ENCODE measurements around the gene ALDH1L1. TPM values are rescaled to one million over a fixed set of nuclear protein-coding genes. Genes with fewer than 3 reads are reported as not detected.

Gene ALDH1L1
- total and polyA plus RNA-seq, 2 of the 13 experiments (the other 11 are each of a cell fraction or from before 2014, with no cell fraction given), result 11.2 to 28.7 TPM

- Histone ChIP-seq H3K4me3 (replicated peaks in 1 of 3; ENCODE audit: insufficient read depth in 1 of 3, low read depth in 2 of 3, low read length in 3 of 3) (no peak overlapping the region), H2AFZ (ENCODE audit: low read length) (no peak overlapping the region), H3K27me3 (ENCODE audit: control insufficient read depth in 1 of 2, insufficient read depth in 2 of 2, low read length in 2 of 2) (no peaks in the 10 kb centered on the region), H3K79me2 (ENCODE audit: insufficient read depth, low read length) (no peaks in the 10 kb centered on the region), H3K27ac (ENCODE audit: extremely low read length, insufficient read depth, low read length) (no peak overlapping the region), H4K20me1 (ENCODE audit: insufficient read depth, low read length) (peaks cover 7% of the 10 kb centered on the region; the same call in 1 of the 2 replicates), H3K9ac (ENCODE audit: insufficient read depth, low read depth, low read length) (no peak overlapping the region), H3K4me2 (ENCODE audit: low read depth, low read length) (no peak overlapping the region), H3K9me3 (ENCODE audit: low read length) (no peaks in the 10 kb centered on the region), H3K4me1 (ENCODE audit: insufficient read depth, low read length) (peaks cover 28% of the 10 kb centered on the region), H3K36me3 (replicated peaks in 1 of 2; ENCODE audit: control insufficient read depth in 1 of 2, insufficient read depth in 2 of 2, low read length in 2 of 2) (no peaks in the 10 kb centered on the region)
- in situ Hi-C loops (cut with HindIII; ENCODE audit: extremely low pct_ligation_motif_present, low pct_unique_long_range_greater_than_20kb) (no loop called here), intact Hi-C loops (cut with micrococcal nuclease; ENCODE audit: unreplicated experiment) (no loop called here)
- POLR2A ChIA-PET, result no interaction called here
- no peak for DNase-seq (ENCODE audit: low spot score)
- BruUV-seq (replicated peaks), result no TSS peak
- 71% methylated on average over 8 of the region's 8 CpGs for WGBS (ENCODE audit: low lambda C conversion rate)
- no peak for ATAC-seq
- no peak for FAIRE-seq
- CTCF ChIA-PET (ENCODE audit: low intra/inter-chr PET ratio, low total read pairs), result no interaction called here
- TF ChIP-seq ESRRA (CRISPR knock-in tag; IDR thresholded peaks at IDR 0.05; ENCODE audit: low read depth) (no peak), HNRNPUL1 (IDR thresholded peaks at IDR 0.05; ENCODE audit: low read depth, low read length) (no peak), IRF2 (CRISPR knock-in tag; IDR thresholded peaks at IDR 0.05) (no peak), SUZ12 (IDR thresholded peaks at IDR 0.05; ENCODE audit: low read depth, low read length) (no peak), FIP1L1 (IDR thresholded peaks at IDR 0.05; ENCODE audit: borderline replicate concordance, insufficient read depth, low read depth, low read length) (no peak), MEIS2 (CRISPR knock-in tag; IDR thresholded peaks at IDR 0.05) (no peak), THRA (CRISPR knock-in tag; IDR thresholded peaks at IDR 0.05; ENCODE audit: borderline replicate concordance) (no peak), ZSCAN29 (CRISPR knock-in tag; conservative IDR thresholded peaks at IDR 0.05) (no peak), ZNF317 (CRISPR knock-in tag; IDR thresholded peaks at IDR 0.05) (no peak), RORA (CRISPR knock-in tag; IDR thresholded peaks at IDR 0.05) (no peak), ZNF605 (CRISPR knock-in tag; IDR thresholded peaks at IDR 0.05) (no peak), GTF3A (CRISPR knock-in tag; conservative IDR thresholded peaks at IDR 0.05) (no peak), HIVEP1 (CRISPR knock-in tag; IDR thresholded peaks at IDR 0.05) (no peak), ZNF143 (CRISPR knock-in tag; IDR thresholded peaks at IDR 0.05) (no peak)
- TF ChIP-seq, protein P1, sequence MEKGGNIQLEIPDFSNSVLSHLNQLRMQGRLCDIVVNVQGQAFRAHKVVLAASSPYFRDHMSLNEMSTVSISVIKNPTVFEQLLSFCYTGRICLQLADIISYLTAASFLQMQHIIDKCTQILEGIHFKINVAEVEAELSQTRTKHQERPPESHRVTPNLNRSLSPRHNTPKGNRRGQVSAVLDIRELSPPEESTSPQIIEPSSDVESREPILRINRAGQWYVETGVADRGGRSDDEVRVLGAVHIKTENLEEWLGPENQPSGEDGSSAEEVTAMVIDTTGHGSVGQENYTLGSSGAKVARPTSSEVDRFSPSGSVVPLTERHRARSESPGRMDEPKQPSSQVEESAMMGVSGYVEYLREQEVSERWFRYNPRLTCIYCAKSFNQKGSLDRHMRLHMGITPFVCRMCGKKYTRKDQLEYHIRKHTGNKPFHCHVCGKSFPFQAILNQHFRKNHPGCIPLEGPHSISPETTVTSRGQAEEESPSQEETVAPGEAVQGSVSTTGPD (CRISPR knock-in tag; IDR thresholded peaks at IDR 0.05), result no peak
- TF ChIP-seq, protein P2, sequence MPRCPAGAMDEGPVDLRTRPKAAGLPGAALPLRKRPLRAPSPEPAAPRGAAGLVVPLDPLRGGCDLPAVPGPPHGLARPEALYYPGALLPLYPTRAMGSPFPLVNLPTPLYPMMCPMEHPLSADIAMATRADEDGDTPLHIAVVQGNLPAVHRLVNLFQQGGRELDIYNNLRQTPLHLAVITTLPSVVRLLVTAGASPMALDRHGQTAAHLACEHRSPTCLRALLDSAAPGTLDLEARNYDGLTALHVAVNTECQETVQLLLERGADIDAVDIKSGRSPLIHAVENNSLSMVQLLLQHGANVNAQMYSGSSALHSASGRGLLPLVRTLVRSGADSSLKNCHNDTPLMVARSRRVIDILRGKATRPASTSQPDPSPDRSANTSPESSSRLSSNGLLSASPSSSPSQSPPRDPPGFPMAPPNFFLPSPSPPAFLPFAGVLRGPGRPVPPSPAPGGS (CRISPR knock-in tag; IDR thresholded peaks at IDR 0.05), result no peak
- TF ChIP-seq, protein P3, sequence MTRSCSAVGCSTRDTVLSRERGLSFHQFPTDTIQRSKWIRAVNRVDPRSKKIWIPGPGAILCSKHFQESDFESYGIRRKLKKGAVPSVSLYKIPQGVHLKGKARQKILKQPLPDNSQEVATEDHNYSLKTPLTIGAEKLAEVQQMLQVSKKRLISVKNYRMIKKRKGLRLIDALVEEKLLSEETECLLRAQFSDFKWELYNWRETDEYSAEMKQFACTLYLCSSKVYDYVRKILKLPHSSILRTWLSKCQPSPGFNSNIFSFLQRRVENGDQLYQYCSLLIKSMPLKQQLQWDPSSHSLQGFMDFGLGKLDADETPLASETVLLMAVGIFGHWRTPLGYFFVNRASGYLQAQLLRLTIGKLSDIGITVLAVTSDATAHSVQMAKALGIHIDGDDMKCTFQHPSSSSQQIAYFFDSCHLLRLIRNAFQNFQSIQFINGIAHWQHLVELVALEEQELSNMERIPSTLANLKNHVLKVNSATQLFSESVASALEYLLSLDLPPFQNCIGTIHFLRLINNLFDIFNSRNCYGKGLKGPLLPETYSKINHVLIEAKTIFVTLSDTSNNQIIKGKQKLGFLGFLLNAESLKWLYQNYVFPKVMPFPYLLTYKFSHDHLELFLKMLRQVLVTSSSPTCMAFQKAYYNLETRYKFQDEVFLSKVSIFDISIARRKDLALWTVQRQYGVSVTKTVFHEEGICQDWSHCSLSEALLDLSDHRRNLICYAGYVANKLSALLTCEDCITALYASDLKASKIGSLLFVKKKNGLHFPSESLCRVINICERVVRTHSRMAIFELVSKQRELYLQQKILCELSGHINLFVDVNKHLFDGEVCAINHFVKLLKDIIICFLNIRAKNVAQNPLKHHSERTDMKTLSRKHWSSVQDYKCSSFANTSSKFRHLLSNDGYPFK (CRISPR knock-in tag; IDR thresholded peaks at IDR 0.05; ENCODE audit: borderline replicate concordance), result no peak
- TF ChIP-seq, protein P4, sequence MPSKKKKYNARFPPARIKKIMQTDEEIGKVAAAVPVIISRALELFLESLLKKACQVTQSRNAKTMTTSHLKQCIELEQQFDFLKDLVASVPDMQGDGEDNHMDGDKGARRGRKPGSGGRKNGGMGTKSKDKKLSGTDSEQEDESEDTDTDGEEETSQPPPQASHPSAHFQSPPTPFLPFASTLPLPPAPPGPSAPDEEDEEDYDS (CRISPR knock-in tag; IDR thresholded peaks at IDR 0.05), result no peak
These were observed 118.9 kb downstream of the ALDH1L1 start for GRCh38 chr3:126061301-126062032.

Data from HepG2 (cell line).